GM12801 (cell line): ENCODE data around the gene PCBP2.

ENCODE experiments used
- TF ChIP-seq, protein P1 (sequence below): IDR thresholded peaks from one replicate; pipeline ENCODE4 v1.5.1; 2011; ENCODE audit warnings: control low read depth; ENCODE audit not compliant: insufficient read length; ENCODE audit errors: extremely low read depth

PCBP2 gene

DNA sequence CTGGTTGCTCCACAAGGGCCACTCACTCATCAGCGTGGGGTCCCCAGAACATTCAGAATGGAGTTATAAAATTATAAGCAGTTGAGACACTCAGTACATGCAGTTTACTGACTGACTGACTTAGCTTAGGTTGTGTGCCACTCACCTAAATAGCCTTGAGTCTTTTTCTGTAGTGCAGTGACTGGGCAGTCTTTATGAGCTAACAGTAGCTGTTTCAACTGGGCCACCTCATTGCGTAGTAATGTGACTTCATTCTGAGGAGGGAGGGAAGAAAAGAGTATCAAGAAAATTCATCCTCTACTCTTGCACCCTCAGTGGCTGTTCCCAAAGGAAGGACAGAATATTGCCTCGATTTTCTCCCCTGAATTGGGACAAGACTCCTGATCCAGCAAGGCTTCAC lies 71.2 kb downstream of the PCBP2 start:
- TF ChIP-seq, protein P1, sequence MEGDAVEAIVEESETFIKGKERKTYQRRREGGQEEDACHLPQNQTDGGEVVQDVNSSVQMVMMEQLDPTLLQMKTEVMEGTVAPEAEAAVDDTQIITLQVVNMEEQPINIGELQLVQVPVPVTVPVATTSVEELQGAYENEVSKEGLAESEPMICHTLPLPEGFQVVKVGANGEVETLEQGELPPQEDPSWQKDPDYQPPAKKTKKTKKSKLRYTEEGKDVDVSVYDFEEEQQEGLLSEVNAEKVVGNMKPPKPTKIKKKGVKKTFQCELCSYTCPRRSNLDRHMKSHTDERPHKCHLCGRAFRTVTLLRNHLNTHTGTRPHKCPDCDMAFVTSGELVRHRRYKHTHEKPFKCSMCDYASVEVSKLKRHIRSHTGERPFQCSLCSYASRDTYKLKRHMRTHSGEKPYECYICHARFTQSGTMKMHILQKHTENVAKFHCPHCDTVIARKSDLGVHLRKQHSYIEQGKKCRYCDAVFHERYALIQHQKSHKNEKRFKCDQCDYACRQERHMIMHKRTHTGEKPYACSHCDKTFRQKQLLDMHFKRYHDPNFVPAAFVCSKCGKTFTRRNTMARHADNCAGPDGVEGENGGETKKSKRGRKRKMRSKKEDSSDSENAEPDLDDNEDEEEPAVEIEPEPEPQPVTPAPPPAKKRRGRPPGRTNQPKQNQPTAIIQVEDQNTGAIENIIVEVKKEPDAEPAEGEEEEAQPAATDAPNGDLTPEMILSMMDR = no peak

DNA sequence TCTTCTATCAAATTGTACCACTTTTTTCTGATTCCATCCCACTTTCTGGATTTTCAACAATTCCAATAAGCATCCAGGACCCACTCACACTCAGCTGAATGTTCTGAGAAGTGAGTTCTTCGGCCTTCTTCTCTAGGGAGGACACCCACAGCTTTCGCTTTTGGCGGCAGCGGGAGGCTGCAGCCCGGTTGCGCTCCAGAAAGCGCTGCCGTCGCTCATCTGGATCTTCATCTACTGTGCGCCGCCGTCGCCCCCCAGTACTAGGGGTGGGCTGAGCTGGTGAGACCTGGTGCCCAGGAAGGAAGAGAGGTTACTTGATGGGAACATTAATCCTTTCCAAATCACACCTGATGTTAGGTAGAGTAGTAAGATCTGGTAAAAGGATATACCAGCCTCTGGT lies 72.6 kb downstream of the PCBP2 start:
- TF ChIP-seq, protein P1 = no peak

DNA sequence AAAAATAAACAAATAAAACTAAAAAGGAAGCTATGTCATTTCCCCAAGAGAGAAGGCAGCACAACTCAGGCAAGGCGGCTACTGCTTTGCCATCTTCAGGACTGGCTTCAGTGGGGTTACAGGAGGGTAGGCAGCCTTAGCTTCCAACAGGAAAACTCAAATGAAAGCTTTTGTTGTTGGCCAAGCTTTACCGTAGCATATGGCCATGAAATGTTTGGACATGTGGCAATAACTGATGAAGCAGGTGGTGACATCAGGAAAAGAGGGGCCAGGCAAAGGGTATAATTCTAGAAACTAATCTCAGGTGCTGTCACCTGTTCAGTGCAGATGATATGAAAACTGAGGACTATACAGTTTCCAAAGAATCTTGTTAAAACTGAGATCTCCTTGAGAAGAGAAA lies 78.2 kb downstream of the PCBP2 start:
- TF ChIP-seq, protein P1 = no peak
